Activated B cell treated with CpG ODN at 0.5 μM for 24 hours (primary cell): ENCODE data around the gene KIF2C. TPM values are rescaled to one million over a fixed set of nuclear protein-coding genes. Genes with fewer than 3 reads are reported as not detected.
A peak's percentile ranks its signal among the peaks of the same experiment; 100 is the strongest.

ENCODE experiments used
- ATAC-seq: fragments of 200-7000 bp; cut with Tn5 transposase; one replicate; pipeline ENCODE4 v1.10.0; 2021; ENCODE audit warnings: low read depth, mild to moderate bottlenecking, moderate library complexity
- CTCF ChIA-PET: fragments of 350-600 bp; sonication (Branson Sonifier 250); formaldehyde crosslinking; loops from one replicate; lab custom pipeline; 2021; ENCODE audit warnings: antibody characterized with exemption; lab: Charles Lee
- POLR2A ChIA-PET: fragments of 350-600 bp; sonication (Branson Sonifier 250); formaldehyde crosslinking; loops from one replicate; lab custom pipeline; 2021; ENCODE audit warnings: antibody characterized with exemption; lab: Charles Lee
- DNase-seq: peaks from one replicate; pipeline ENCODE4 v3.0.0; 2022
- H3K27ac Mint-ChIP-seq: one replicate; pipeline ENCODE4 v1.8.0; 2020; ENCODE audit warnings: mixed read lengths
- H3K27me3 Mint-ChIP-seq: one replicate; pipeline ENCODE4 v1.8.0; 2021; ENCODE audit warnings: mixed read lengths
- H3K36me3 Mint-ChIP-seq: one replicate; pipeline ENCODE4 v1.8.0; 2021; ENCODE audit warnings: low read depth, mixed read lengths
- H3K4me1 Mint-ChIP-seq: one replicate; pipeline ENCODE4 v1.8.0; 2021; ENCODE audit warnings: mixed read lengths
- H3K4me3 Mint-ChIP-seq: one replicate; pipeline ENCODE4 v1.8.0; 2020; ENCODE audit warnings: mild to moderate bottlenecking, mixed read lengths
- H3K9me3 Mint-ChIP-seq: one replicate; pipeline ENCODE4 v1.8.0; 2020; ENCODE audit warnings: mixed read lengths
- CTCF ChIP-seq: fragments of 200-600 bp; IDR thresholded peaks from one replicate; pipeline ENCODE4 v1.8.0; 2022; ENCODE audit warnings: antibody characterized with exemption, mild to moderate bottlenecking
- intact Hi-C: fragments of 100-400 bp; cut with micrococcal nuclease; formaldehyde crosslinking; loops from one replicate; pipeline ENCODE4 v1.15.1; 2024
- total RNA-seq: library from RNA; stranded (reverse); gene quantifications from 2 replicates; pipeline ENCODE4 v1.2.3, GENCODE V29; 2022

Gene KIF2C
- total RNA-seq, 1 donor from 2014 or later: 1.00 TPM

GRCh38 chr1:44817307-44817706 lies 77.7 kb downstream of the KIF2C start:
- Mint-ChIP-seq H3K9me3 (no peaks in the 10 kb centered on the region), H3K4me1 (peaks cover 45% of the 10 kb centered on the region), H3K36me3 (peaks cover 11% of the 10 kb centered on the region), H3K27ac (peak overlapping the region; percentile 54), H3K4me3 (no peak overlapping the region), H3K27me3 (no peaks in the 10 kb centered on the region)
- no peak for DNase-seq
- POLR2A ChIA-PET: interaction anchor here (1.0 to 7.7 kb wide), 7 partner anchors 9 to 486 kb away, joined by 3 to 364 read pairs (median 113); partner anchors contain the start of genes BEST4, BTBD19, DYNLT4 and PLK3
- no peak for ATAC-seq
- intact Hi-C loops: no loop called here
- CTCF ChIA-PET: interaction anchor here (1.4 to 3.2 kb wide), 2 partner anchors 9 to 17 kb away, joined by 4 to 20 read pairs; partner anchors contain the start of genes BTBD19 and PLK3
- TF ChIP-seq CTCF: no peak

Other genes with a start within 250 kb of the KIF2C start
- gene TMEM53, start 65.4 kb upstream of the KIF2C start, total RNA-seq: 4.6 and 4.8 TPM in 2 replicates
- 18.1 and 19.9 TPM in 2 replicates for gene ARMH1, start 65.1 kb upstream of the KIF2C start, total RNA-seq
- gene RNU5D-1, start 8.7 kb upstream of the KIF2C start, total RNA-seq: not detected in 2 replicates
- gene RPS8, start 35.7 kb downstream of the KIF2C start, total RNA-seq: 3,767 and 4,240 TPM in 2 replicates
- 0.49 and 0.62 TPM in 2 replicates for gene BEST4, start 48.3 kb downstream of the KIF2C start, total RNA-seq
- 63.0 and 82.0 TPM in 2 replicates for gene PLK3, start 60.5 kb downstream of the KIF2C start, total RNA-seq
- gene DYNLT4, start 67.5 kb downstream of the KIF2C start, total RNA-seq: not detected in 2 replicates
- 25.8 and 27.6 TPM in 2 replicates for gene BTBD19, start 68.7 kb downstream of the KIF2C start, total RNA-seq
- gene PTCH2, start 103.4 kb downstream of the KIF2C start, total RNA-seq: 1.2 TPM in 2 replicates
- gene EIF2B3, start 246.8 kb downstream of the KIF2C start, total RNA-seq: 21.2 and 26.6 TPM in 2 replicates